Activated CD4-positive, alpha-beta T cell treated with anti-CD3 and anti-CD28 coated beads, Interleukin-2, Interleukin-4, amounts not matched to agents 100 ng/mL and 50 ng/mL, durations not matched to agents 16 hours and 8 hours (primary cell): Measurements from ENCODE around the gene MSL3.
A peak's percentile ranks its signal among the peaks of the same experiment; 100 is the strongest.

Source experiments
- DNase-seq: peaks from one replicate; pipeline ENCODE4 v3.0.0-alpha.2; 2020; ENCODE audit warnings: low spot score

The MSL3 gene

DNA sequence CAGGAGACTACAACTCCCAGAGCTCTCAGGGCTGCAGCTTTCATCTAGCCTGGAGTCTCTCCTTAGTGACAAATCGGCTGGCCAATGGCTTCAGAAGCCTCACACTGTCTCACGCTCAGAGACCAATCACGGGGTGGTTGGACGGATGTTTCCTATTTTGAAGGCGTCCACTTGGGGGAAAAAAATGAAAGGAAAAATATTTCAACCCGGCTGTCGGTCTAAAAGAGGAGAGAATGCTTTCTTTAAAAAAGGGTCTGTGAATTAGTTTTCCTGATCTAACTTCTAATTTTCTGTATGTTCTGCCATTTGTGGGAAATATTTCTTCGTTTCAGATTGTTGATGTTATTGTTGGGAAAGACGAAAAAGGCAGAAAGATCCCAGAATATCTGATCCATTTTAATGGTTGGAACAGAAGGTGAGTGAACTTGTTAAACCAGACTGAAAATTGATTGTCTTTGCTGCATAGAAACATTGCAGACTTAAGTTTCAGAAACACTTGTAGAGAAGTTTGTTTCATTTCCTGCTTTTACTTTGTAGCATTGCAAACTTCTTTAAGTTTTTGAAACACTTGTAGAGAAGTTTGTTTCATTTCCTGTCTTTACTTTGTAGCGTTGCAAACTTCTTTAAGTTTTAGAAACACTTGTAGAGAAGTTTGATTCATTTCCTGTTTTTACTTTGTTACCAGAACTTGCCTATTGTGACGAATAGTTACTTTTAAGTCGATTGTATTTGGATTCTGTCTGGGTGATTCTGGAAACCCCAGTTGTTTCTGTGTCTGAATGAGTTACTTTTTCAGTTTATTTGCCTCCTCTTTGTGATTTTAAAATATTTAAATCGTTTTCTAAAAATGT, 1.6 kb downstream of the MSL3 start:
- DNase-seq: peak; percentile 88

DNA sequence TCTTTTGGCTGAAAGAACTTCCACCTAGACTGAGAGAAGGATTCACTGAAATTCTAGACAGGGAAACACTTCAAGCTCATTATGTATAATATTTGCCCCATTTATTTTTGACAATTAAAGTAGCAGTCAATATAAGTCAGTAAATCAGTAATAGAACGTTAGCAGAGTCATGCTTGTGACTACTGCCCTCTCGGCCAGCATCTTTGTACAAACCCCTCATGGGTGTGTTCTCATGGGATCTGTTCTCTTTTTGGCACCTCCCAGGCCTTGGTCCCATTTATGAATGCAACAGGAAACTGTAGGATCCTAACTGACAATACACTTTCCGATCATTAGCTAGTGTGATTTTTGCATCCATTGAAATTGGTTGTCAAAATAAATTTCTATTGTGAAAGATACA, 2.9 kb downstream of the MSL3 start:
- DNase-seq: no peak

DNA sequence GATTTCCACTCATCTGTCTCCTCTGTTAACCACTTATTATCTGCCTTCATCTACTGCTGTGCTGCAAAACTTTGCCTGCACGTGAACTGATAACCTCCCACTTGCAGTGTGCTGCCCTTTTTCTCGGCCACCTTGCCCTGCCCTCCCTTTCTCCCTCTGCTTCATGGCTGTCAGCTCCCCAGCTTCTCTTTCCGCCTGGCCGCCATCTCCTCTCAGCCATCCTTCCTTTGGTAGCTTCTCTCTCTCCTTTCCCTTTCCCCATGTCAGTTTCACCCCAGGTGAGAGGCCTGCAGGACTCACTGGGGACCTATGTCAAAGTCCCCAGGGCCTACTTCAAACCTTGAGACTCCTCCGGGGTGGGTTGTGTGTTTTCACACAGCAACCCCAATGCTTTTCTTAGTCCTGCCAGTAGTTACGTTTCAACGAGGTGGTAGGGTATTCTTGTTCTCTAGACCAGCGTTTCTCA, 6.6 kb downstream of the MSL3 start:
- DNase-seq: no peak

DNA sequence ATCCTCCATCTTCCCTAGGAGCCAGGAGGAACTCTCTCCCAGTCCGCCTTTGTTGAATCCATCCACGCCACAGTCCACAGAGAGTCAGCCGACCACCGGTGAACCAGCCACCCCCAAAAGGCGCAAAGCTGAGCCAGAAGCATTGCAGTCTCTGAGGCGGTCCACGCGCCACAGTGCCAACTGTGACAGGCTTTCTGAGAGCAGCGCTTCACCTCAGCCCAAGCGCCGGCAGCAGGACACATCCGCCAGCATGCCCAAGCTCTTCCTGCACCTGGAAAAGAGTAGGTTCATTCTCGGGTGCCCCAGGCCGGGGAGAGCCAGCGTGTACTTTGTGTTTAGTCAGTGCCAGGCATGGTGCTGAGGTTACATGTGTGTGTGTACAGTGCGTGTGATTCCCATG, 7.4 kb downstream of the MSL3 start:
- no peak for DNase-seq

DNA sequence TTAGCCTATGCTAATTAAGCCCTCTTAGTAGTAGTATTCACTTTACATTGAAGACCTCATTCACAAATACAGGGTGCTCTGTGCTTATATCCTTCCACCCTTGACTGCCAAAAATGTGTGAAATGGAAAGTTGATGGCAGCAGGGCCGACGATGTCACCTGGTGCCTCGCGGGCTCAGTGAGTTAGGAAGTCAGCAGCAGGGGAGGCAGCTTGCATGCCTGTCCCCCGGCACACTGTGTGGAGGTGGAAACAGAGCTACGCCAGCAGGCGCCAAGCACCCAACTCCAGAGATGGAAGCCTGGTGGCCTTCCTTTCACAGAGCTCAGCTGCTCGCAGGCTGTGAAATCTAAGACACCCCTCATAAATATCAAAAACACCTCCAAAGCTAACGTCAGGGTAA, 8.4 kb downstream of the MSL3 start:
- no peak for DNase-seq

DNA sequence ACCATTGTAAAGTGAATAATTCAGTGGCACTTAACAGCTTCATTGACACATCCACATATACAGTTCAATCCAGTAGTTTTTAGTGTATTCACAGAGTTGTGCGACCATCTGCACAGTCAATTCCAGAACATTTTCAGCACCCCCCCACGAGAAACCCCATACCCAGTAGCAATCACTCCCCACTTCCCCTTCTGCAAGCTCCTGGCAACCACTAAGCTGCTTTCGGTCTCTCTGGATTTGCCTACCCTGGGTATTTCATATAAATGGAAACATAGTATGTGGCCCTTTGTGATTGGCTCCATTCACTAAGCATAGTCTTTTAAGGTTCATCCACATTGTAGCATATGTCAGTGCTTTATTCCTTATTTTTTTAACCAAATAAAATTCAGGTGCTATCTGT, 10.0 kb downstream of the MSL3 start:
- DNase-seq: no peak

DNA sequence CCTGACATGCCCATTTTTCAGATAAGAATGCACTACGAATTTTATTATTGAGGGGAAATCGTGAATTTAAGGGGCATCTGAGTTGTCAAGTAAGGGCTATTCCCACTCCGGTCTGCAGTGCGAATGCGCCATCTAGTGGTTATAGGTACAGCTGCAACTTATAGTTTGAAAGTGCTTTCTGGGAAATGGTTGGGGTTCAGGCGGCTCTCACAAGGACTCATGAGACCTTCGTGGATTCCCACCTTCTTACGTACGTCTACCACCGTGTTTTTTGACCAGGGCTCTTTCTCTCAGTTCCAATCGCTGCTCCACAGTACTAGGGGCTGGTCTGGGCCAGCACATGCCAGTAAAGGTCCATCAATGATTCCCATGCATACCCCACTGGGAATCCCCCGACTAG, 12.3 kb downstream of the MSL3 start:
- DNase-seq: peak; percentile 74

DNA sequence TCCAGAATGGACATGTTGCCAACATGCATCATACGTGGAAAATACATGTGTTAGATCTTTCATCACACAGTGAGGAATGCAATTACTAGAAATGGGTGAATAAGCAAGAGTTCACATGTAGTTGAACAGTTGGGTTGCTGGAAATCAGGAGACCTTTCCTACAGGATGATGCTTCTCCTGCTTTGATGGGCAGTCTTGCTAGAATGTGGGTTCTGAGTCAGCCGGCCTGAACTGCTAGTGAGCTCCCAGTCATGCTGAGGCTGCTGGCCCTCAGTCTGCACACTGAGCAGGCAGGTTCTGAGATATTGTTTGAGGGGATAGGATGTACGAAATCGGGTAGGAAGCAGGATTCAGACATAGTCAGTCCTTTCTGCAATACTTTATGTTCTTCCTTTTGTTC, 20.2 kb downstream of the MSL3 start:
- no peak for DNase-seq

DNA sequence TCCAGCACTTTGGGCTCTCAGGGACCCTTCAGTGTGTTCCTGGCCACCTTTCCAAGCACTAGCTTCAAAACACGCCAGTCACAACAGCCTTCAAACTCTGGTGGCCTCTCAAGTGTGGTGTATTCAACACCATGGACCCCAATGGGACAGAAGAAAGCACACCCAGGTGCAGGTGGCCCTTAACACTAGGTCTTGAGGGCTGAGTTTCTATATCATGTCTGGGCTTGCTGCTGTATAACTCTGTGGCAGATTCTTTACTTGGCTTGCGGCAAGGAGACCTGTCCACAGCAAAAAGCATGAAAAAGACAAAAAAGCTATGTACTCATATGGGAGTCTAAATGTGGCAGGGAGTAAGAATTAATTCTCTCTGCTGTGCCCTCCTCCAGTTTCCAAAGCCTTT, 23.1 kb downstream of the MSL3 start:
- no peak for DNase-seq

DNA sequence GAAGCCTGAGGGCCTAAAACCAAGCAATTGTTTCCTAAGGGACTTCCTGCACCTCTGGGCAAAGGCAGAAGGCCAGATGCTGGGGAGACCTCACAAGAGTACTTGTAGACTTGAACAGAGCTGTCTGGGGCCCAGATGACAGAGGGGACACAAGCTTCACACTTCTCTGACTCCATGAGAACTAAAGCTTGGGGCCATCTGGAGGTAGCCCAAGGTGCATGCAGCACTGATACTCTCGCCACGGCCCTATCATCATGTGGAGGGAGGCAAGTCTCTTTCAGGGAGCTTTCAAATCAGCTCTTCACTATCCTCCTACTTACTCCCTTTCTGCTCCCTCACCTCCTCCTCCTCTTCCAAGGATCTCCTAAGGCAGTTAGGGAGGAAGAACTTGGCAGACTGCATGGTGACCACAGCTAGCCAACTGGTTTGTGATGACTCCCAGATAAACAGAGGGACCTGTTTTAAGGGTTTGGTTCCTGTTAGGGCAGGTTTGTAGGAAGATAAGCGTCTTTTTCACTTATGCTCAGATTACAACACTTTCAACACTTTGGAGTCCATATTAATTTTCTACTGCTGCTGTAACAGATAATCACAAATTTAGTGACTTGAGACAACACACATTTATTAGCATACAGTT, 23.8 kb downstream of the MSL3 start:
- no peak for DNase-seq

DNA sequence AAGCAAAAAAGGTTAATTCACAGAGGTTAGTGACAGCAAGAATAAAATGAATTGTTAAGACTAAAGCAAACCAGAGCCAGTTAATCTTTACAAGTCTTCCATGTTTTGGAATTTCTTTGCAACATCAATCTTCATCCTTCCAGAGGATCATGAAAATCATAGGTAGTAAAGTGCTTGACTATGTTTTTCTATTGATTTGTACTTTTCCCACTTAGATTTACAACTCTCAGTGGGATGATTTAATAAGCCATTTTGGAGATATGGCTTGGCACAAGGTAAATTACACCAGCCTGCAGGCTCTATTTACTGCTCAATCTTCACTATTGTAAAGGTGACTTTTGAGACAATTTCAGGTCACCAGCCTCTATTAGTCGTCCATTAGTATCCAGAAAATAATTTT, 26.5 kb downstream of the MSL3 start:
- no peak for DNase-seq

DNA sequence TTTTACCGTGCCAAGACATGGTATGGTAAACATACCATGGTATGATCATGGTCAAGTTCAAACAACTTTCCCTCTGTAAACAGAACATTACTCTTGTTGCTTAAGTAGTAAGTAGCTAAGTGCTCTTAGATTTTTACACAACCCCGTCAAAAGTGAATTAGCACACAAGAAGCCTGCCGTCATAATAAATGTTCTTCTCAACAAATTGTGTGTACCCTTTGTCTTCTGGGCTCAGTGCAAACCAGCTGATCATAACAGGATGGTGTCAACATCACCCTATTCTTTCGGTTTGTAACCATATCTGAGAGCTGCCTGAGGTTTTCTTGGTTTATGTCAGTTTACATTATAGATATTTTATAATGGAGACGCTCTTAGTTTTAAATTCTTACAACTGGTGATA, 28.8 kb downstream of the MSL3 start:
- no peak for DNase-seq

DNA sequence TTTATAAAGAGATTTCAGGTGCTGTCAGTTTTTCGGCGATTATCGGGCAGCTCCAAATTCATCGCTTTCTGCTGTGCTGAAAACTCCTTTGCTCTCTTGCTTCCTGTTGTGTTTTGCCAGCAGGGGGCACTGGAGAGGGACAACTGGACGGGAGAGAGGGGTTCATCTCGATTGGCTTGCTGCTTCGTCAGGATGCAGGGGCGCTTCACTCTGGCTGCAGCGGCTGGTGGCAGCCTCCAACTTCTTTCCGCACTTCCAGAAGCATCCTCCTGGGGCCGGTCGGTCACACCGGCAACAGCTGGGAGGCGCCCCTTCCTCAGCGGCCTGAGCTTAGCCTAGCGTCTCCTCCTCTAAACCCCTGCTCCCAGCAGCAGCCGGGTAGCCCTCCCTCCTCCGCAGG, 29.5 kb downstream of the MSL3 start:
- DNase-seq: peak; percentile 79

DNA sequence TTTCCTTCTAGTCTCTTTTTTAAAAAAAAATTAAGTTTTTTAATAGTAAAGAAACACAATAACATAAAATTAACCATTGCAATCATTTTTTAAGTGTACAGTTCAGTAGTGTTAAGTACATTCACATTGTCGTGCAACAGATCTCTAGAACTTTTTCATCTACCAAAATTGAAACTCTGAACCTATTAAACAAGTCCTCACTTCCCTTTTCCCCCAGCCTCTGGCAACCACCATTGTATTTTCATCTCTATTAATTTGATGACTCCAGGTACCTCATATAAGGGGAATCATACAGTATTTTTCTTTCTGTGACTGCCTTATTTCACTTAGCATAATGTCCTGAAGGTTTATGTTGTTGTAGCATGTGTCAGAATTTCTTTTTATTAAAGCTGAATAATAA, 31.8 kb downstream of the MSL3 start:
- DNase-seq: no peak

DNA sequence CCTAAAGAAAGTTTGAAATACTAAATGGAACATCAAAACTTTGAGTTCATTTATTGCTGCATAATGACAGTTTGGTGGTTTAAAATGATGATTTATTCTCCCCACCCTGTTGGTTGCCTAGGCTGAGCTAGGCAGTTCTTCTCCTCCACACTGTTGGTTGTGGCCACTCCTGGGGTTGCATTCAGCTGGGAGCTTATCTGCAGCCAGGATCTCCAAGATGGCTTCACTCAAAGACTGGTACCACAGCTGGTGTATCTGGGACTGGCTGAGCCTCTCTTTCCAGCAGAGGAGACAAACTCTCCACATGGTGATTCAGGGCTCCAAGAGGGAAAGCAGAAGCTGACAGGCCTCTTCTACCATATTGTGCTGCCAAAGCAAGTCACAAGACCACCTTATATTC, 33.1 kb downstream of the MSL3 start:
- no peak for DNase-seq

DNA sequence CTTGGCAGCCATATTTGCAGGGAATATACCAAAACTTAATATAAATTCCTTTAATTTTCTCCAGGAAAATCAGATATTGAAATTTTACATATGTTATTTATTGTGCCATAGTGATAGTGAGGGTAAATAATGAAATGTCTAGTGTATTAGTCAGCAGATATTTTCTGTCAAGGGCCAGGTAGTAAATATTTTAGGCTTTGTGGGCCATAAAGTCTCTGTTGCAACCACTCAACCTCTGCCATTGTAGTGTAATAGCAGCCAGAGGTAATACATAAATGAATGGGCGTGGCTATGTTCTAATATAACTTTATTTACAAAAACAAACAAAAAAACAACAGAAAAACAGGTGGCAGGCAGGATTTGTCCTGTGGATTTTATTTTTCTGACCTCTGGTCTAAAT, 33.5 kb downstream of the MSL3 start:
- no peak for DNase-seq

DNA sequence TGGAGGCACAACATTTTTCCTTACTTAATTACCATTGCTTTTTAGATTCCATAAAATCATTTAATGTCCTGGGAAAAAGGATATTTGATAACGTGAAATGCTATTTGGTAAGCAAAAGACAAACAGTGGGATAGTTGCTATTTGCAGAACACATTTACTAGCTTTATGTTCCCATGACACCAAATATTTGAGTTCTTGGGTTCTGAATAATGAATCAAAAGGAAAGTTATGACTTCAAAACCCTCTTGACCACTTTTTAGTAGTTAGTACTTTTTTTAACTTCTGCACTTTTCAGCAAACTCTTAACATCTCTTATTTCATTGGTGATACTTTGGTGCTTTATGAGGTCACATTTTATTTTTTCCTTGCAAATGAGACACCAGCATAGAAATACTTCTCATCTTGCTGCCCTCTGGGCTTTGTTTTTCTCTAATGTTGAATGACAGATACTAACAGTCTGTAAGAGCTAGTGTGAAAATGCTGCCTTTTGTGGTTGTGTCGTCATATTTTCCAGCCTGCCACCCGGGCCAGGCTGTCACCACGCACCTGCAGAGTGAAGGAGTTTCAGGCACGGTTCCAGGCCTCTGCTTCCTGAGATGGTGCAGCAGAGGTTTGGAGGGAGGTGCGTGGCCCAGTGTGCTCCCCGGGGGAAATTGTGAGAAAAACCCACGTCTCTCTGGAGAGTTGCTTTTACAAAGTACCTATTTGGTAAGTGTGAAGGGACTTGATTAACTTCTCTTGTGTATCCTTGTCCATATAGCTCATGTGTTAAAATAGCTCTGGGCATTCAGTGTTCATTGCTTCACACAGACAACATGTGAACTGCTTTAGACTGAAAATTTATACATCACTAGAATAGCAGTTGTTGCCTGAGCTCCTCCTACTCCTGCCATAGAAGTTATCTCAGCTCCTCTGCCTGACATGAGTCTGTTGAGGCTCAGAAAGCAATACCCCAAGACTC, 34.7 kb downstream of the MSL3 start:
- peak; percentile 66 for DNase-seq

DNA sequence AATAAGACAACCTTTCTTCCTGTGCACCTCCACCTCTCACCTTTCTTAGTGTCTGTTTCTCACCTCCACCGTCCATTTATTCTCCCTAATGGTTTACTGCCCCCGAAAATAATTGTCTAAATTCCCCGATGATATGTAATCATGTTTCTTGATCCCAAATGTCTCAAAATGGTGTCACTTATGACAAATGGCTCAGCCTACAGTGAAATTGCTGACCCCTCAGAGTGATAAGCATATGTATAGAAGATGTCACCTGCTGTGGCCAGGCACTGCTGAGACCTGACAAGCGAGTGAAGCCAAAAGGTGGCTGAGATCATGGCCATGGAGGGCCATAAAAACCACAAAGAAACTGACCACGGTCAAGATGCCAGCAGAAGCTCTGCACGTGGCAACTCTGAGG, 35.7 kb downstream of the MSL3 start:
- no peak for DNase-seq

DNA sequence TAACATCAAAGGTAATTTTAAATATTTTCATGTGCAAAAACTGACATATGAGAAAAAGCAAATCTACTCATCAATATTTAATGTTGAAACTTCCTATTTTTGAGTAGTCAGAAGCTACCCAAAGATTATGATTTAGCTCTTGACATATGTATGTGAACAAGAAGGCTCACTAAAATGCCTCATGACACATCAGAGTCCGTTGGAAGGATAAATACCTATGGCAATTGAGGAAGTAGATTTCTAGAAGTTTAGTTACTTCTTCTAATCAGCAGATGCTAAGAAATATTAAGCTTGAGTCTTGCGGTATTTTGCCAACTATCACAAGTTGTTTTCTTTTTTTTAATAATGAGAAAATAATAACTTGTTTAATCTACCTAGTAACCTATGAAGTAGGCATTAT, 55.3 kb downstream of the MSL3 start:
- DNase-seq: no peak
